Esophagus muscularis mucosa (tissue), 4 donors: ENCODE results near the gene DNAH14.
"Not testable (repeated sequence)": the region's sequence is repeated elsewhere in the genome, so short reads cannot be mapped to it uniquely, and the experiment has no call there.

Experiments
- EP300 ChIP-seq: sonication (generic); formaldehyde crosslinking; IDR thresholded peaks from one replicate; pipeline ENCODE4 v1.6.1; 2017; ENCODE audit warnings: antibody characterized with exemption
- POLR2A ChIP-seq: fragments of 450-650 bp; IDR thresholded peaks from one replicate; pipeline ENCODE4 v1.6.1; 2017; ENCODE audit warnings: antibody characterized with exemption, moderate library complexity, mild to moderate bottlenecking, low read depth
- POLR2AphosphoS5 ChIP-seq, 2 donors: sonication (generic); formaldehyde crosslinking; IDR thresholded peaks; one replicate each; pipeline ENCODE4 v1.6.1; 2017; ENCODE audit warnings: antibody characterized with exemption in 2 of 2
- TF ChIP-seq, protein P1 (sequence below), 3 experiments: fragments of 200-600 bp in 2 of 3; fragments of 450-650 bp in 1 of 3; sonication (generic) in 2 of 3; IDR thresholded peaks; one replicate each; pipeline ENCODE4 v1.5.1; 2017 to 2019; ENCODE audit warnings: antibody characterized with exemption in 3 of 3, mild to moderate bottlenecking in 2 of 3, moderate library complexity in 1 of 3

DNA sequence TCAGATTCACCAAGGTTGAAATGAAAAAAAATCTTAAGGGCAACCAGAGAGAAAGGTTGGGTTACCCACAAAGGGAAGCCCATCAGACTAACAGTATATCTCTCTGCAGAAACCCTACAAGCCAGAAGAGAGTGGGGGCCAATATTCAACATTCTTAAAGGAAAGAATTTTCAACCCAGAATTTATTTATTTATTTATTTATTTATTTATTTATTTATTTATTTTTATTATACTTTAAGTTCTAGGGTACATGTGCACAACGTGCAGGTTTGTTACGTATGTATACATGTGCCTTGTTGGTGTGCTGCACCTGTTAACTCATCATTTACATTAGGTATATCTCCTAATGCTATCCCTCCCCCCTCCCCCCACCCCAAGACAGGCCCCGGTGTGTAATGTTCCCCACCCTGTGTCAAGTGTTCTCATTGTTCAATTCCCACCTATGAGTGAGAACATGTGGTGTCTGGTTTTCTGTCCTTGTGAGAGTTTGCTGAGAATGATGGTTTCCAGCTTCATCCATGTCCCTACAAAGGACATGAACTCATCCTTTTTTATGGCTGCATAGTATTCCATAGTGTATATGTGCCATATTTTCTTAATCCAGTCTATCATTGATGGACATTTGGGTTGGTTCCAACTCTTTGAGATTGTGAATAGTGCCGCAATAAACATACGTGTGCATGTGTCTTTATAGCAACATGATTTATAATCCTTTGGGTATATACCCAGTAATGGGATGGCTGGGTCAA, 282.4 kb downstream of the DNAH14 start:
- TF ChIP-seq, protein P1, sequence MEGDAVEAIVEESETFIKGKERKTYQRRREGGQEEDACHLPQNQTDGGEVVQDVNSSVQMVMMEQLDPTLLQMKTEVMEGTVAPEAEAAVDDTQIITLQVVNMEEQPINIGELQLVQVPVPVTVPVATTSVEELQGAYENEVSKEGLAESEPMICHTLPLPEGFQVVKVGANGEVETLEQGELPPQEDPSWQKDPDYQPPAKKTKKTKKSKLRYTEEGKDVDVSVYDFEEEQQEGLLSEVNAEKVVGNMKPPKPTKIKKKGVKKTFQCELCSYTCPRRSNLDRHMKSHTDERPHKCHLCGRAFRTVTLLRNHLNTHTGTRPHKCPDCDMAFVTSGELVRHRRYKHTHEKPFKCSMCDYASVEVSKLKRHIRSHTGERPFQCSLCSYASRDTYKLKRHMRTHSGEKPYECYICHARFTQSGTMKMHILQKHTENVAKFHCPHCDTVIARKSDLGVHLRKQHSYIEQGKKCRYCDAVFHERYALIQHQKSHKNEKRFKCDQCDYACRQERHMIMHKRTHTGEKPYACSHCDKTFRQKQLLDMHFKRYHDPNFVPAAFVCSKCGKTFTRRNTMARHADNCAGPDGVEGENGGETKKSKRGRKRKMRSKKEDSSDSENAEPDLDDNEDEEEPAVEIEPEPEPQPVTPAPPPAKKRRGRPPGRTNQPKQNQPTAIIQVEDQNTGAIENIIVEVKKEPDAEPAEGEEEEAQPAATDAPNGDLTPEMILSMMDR (IDR thresholded peaks at IDR 0.05), result not testable (repeated sequence)
- not testable (repeated sequence) for TF ChIP-seq POLR2AphosphoS5 (IDR thresholded peaks at IDR 0.05); POLR2A; EP300
